K562 (cell line): ENCODE data around the gene WEE1. TPM values are rescaled to one million over a fixed set of nuclear protein-coding genes. Genes with fewer than 3 reads are reported as not detected.
A peak's percentile ranks its signal among the peaks of the same experiment; 100 is the strongest.

ENCODE experiments used
- BRD4 ChIP-seq: fragments of 200-600 bp; sonication (generic); IDR thresholded peaks from 2 replicates; pipeline ENCODE4 v1.6.1; 2017; ENCODE audit warnings: inconsistent platforms
- CHD4 ChIP-seq: fragments of 200-600 bp; sonication (generic); IDR thresholded peaks from 3 replicates; pipeline ENCODE4 v1.6.1; 2012; ENCODE audit warnings: low read depth, mild to moderate bottlenecking, mixed read lengths, low read length, inconsistent platforms; ENCODE audit not compliant: insufficient read depth, insufficient replicate concordance, poor library complexity, severe bottlenecking
- CTBP1 ChIP-seq: fragments of 450-650 bp; IDR thresholded peaks from 2 replicates; pipeline ENCODE4 v1.6.1; 2016; ENCODE audit warnings: borderline replicate concordance
- CXXC5 ChIP-seq: fragments of 250-450 bp; sonication (Bioruptor Pico); IDR thresholded peaks from 2 replicates; pipeline ENCODE4 v1.8.0; 2022; ENCODE audit warnings: inconsistent platforms, mild to moderate bottlenecking, moderate library complexity
- JUND ChIP-seq, 2 experiments: IDR thresholded peaks; 2 replicates in 1 of 2; 3 replicates in 1 of 2; pipeline ENCODE4 v1.6.1; 2011; ENCODE audit warnings: borderline replicate concordance in 2 of 2, low read depth in 2 of 2, low read length in 2 of 2, improper control_type of control experiment in 1 of 2, missing biosample characterization in 1 of 2, missing genetic modification characterization in 1 of 2, missing genetic modification reagents in 1 of 2
- MAFG ChIP-seq: fragments of 450-650 bp; conservative IDR thresholded peaks from 2 replicates; pipeline ENCODE4 v1.6.1; 2016; ENCODE audit warnings: missing genetic modification characterization, missing compliant biosample characterization
- PTRF ChIP-seq: fragments of 450-650 bp; IDR thresholded peaks from 2 replicates; pipeline ENCODE4 v1.6.1; 2016; ENCODE audit warnings: mild to moderate bottlenecking, missing genetic modification characterization, missing compliant biosample characterization
- SMARCC2 ChIP-seq: fragments of 450-650 bp; IDR thresholded peaks from 2 replicates; pipeline ENCODE4 v1.6.1; 2017; ENCODE audit warnings: antibody characterized with exemption, moderate library complexity, mild to moderate bottlenecking, low read depth
- SUPT5H ChIP-seq: fragments of 450-650 bp; IDR thresholded peaks from 2 replicates; pipeline ENCODE4 v1.6.1; 2016
- ZNF124 ChIP-seq: sonication (generic); formaldehyde crosslinking; IDR thresholded peaks from 2 replicates; pipeline ENCODE4 v1.8.1; 2022; ENCODE audit warnings: missing genetic modification reagents
- ZNF316 ChIP-seq: fragments of 450-650 bp; IDR thresholded peaks from 2 replicates; pipeline ENCODE4 v1.6.1; 2016
- ZNF384 ChIP-seq: IDR thresholded peaks from 2 replicates; pipeline ENCODE4 v1.6.1; 2012; ENCODE audit warnings: low read depth, low read length, improper control_type of control experiment
- ZNF408 ChIP-seq: fragments of 250-450 bp; sonication (Bioruptor Pico); IDR thresholded peaks from 2 replicates; pipeline ENCODE4 v1.4.0; 2020; ENCODE audit warnings: low read depth, mild to moderate bottlenecking, moderate library complexity
- polyA plus RNA-seq, 8 experiments: library from polyadenylated mRNA; depleted of rRNA in 4 of 8; stranded (reverse) in 5 of 8; unstranded in 3 of 8; fragments of >200 nt; fragmentation: Nextera tagmentation in 2 of 8; fragmentation: Illumina TruSeq in 1 of 8; extraction: Ambion mirVana in 2 of 8; extraction: Trizol in 1 of 8; gene quantifications; 2 replicates each; pipeline versions ENCODE4 v1.2.1 to v1.2.3, GENCODE V29; 2011 to 2014; ENCODE audit warnings: inconsistent platforms in 1 of 8, missing spikeins in 1 of 8
- total RNA-seq, 7 experiments: library from RNA; depleted of rRNA in 6 of 7; stranded (reverse); fragments of >200 nt in 6 of 7; fragmentation: Illumina TruSeq in 2 of 7; extraction: Trizol in 2 of 7; gene quantifications; 2 replicates each; pipeline versions ENCODE4 v1.2.1 to v1.2.3, GENCODE V29; 2011 to 2021; ENCODE audit warnings: low replicate concordance in 1 of 7
- TF ChIP-seq, protein P1 (sequence below): fragments of 250-450 bp; sonication (Bioruptor Pico); IDR thresholded peaks from 2 replicates; pipeline ENCODE4 v1.8.0; 2022; ENCODE audit warnings: moderate library complexity, mild to moderate bottlenecking, inconsistent platforms
- TF ChIP-seq, protein P2 (sequence below): fragments of 450-650 bp; IDR thresholded peaks from 2 replicates; pipeline ENCODE4 v1.6.1; 2017; ENCODE audit warnings: antibody characterized with exemption
- TF ChIP-seq, protein P3 (sequence below), 2 experiments: fragments of 450-650 bp in 1 of 2; IDR thresholded peaks; 2 replicates each; pipeline ENCODE4 v1.6.1; 2011 to 2017; ENCODE audit warnings: low read depth in 2 of 2, antibody characterized with exemption in 1 of 2, borderline replicate concordance in 1 of 2, low read length in 1 of 2, mild to moderate bottlenecking in 1 of 2, mixed read lengths in 1 of 2; ENCODE audit not compliant: control insufficient read depth in 1 of 2
- TF ChIP-seq, protein P4 (sequence below): fragments of 450-650 bp; formaldehyde crosslinking; IDR thresholded peaks from 2 replicates; pipeline ENCODE4 v1.4.0; 2022; ENCODE audit warnings: mild to moderate bottlenecking, moderate library complexity
- TF ChIP-seq, protein P5 (sequence below): fragments of 450-650 bp; IDR thresholded peaks from 2 replicates; pipeline ENCODE4 v1.6.1; 2018; ENCODE audit not compliant: partially characterized antibody

The WEE1 gene
- total and polyA plus RNA-seq, 9 of the 15 experiments (the other 6 are each of a cell fraction or from before 2014, with no cell fraction given): 21.9 to 99.0 (median 67.4) TPM

DNA sequence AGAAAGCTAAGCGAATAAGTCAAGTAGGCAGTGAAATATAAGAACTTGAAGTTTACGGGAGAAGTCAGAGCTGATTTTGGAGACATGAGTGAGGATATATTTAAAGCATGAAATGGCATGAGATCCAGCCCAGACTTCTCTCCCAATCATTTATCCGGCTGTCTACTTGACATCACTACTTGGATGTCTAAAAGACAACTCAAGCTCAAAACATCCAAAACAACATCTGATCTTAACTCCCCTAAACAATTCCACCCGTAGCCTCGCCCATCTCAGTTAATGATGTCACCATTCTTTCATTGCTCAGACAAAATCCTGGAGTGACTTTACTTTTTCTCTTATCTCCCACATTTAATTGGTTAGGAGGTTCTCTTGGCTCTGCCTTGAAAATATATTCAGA, 44.5 kb downstream of the WEE1 start (continued):
- TF ChIP-seq, protein P1, sequence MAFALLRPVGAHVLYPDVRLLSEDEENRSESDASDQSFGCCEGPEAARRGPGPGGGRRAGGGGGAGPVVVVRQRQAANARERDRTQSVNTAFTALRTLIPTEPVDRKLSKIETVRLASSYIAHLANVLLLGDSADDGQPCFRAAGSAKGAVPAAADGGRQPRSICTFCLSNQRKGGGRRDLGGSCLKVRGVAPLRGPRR (CRISPR knock-in tag): no peak
- 0 out of 2 replicates have a peak, but pooled peaks have one; percentile 15 for TF ChIP-seq MAFG (tag)
- TF ChIP-seq SUPT5H: no peak
- TF ChIP-seq PTRF: no peak
- TF ChIP-seq ZNF316: 0 out of 2 replicates have a peak, but pooled peaks have one; percentile 7
- no peak for TF ChIP-seq BRD4
- no peak for TF ChIP-seq ZNF384
- TF ChIP-seq, protein P2, sequence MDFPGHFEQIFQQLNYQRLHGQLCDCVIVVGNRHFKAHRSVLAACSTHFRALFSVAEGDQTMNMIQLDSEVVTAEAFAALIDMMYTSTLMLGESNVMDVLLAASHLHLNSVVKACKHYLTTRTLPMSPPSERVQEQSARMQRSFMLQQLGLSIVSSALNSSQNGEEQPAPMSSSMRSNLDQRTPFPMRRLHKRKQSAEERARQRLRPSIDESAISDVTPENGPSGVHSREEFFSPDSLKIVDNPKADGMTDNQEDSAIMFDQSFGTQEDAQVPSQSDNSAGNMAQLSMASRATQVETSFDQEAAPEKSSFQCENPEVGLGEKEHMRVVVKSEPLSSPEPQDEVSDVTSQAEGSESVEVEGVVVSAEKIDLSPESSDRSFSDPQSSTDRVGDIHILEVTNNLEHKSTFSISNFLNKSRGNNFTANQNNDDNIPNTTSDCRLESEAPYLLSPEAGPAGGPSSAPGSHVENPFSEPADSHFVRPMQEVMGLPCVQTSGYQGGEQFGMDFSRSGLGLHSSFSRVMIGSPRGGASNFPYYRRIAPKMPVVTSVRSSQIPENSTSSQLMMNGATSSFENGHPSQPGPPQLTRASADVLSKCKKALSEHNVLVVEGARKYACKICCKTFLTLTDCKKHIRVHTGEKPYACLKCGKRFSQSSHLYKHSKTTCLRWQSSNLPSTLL: no peak
- TF ChIP-seq SMARCC2: no peak
- TF ChIP-seq CTBP1: no peak
- TF ChIP-seq, protein P3, sequence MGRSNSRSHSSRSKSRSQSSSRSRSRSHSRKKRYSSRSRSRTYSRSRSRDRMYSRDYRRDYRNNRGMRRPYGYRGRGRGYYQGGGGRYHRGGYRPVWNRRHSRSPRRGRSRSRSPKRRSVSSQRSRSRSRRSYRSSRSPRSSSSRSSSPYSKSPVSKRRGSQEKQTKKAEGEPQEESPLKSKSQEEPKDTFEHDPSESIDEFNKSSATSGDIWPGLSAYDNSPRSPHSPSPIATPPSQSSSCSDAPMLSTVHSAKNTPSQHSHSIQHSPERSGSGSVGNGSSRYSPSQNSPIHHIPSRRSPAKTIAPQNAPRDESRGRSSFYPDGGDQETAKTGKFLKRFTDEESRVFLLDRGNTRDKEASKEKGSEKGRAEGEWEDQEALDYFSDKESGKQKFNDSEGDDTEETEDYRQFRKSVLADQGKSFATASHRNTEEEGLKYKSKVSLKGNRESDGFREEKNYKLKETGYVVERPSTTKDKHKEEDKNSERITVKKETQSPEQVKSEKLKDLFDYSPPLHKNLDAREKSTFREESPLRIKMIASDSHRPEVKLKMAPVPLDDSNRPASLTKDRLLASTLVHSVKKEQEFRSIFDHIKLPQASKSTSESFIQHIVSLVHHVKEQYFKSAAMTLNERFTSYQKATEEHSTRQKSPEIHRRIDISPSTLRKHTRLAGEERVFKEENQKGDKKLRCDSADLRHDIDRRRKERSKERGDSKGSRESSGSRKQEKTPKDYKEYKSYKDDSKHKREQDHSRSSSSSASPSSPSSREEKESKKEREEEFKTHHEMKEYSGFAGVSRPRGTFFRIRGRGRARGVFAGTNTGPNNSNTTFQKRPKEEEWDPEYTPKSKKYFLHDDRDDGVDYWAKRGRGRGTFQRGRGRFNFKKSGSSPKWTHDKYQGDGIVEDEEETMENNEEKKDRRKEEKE (IDR thresholded peaks at IDR 0.05; ENCODE audit: borderline replicate concordance in 1 of 2, control insufficient read depth in 1 of 2, low read depth in 2 of 2, low read length in 1 of 2): no peak
- TF ChIP-seq CXXC5 (CRISPR knock-in tag): no peak
- TF ChIP-seq CHD4: no peak
- TF ChIP-seq, protein P4, sequence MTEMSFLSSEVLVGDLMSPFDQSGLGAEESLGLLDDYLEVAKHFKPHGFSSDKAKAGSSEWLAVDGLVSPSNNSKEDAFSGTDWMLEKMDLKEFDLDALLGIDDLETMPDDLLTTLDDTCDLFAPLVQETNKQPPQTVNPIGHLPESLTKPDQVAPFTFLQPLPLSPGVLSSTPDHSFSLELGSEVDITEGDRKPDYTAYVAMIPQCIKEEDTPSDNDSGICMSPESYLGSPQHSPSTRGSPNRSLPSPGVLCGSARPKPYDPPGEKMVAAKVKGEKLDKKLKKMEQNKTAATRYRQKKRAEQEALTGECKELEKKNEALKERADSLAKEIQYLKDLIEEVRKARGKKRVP (CRISPR knock-in tag): no peak
- TF ChIP-seq ZNF124 (CRISPR knock-in tag): no peak
- TF ChIP-seq JUND (IDR thresholded peaks at IDR 0.05; ENCODE audit: borderline replicate concordance, low read depth, low read length): peak; percentile 62; the same call in 1 of the 2 replicates
- peak; percentile 73; the same call in 2 of the 3 replicates for TF ChIP-seq JUND (tag; IDR thresholded peaks at IDR 0.05; ENCODE audit: borderline replicate concordance, low read depth, low read length)
- TF ChIP-seq, protein P5, sequence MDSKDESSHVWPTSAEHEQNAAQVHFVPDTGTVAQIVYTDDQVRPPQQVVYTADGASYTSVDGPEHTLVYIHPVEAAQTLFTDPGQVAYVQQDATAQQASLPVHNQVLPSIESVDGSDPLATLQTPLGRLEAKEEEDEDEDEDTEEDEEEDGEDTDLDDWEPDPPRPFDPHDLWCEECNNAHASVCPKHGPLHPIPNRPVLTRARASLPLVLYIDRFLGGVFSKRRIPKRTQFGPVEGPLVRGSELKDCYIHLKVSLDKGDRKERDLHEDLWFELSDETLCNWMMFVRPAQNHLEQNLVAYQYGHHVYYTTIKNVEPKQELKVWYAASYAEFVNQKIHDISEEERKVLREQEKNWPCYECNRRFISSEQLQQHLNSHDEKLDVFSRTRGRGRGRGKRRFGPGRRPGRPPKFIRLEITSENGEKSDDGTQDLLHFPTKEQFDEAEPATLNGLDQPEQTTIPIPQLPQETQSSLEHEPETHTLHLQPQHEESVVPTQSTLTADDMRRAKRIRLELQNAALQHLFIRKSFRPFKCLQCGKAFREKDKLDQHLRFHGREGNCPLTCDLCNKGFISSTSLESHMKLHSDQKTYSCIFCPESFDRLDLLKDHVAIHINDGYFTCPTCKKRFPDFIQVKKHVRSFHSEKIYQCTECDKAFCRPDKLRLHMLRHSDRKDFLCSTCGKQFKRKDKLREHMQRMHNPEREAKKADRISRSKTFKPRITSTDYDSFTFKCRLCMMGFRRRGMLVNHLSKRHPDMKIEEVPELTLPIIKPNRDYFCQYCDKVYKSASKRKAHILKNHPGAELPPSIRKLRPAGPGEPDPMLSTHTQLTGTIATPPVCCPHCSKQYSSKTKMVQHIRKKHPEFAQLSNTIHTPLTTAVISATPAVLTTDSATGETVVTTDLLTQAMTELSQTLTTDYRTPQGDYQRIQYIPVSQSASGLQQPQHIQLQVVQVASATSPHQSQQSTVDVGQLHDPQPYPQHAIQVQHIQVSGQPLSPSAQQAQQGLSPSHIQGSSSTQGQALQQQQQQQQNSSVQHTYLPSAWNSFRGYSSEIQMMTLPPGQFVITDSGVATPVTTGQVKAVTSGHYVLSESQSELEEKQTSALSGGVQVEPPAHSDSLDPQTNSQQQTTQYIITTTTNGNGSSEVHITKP: peak; percentile 75
- TF ChIP-seq ZNF408 (CRISPR knock-in tag): no peak
